Measurements from ENCODE around the gene PITPNC1. TPM values are rescaled to one million over a fixed set of nuclear protein-coding genes. Genes with fewer than 3 reads are reported as not detected.
"Not testable (repeated sequence)": the region's sequence is repeated elsewhere in the genome, so short reads cannot be mapped to it uniquely, and the experiment has no call there.

The PITPNC1 gene
- polyA plus RNA-seq, 3 donors = 17.7 to 21.5 (median 19.6) TPM

- no peak for DNase-seq
Measured at GRCh38 chr17:67484261-67484660, 107.2 kb downstream of the PITPNC1 start.

- DNase-seq = no peak
Measured at GRCh38 chr17:67485666-67486065, 108.6 kb downstream of the PITPNC1 start.

- no peak for DNase-seq
Measured at GRCh38 chr17:67487506-67487905, 110.4 kb downstream of the PITPNC1 start.

- no peak for DNase-seq
Measured at GRCh38 chr17:67488161-67488560, 111.1 kb downstream of the PITPNC1 start.

- no peak for DNase-seq
Measured at GRCh38 chr17:67488768-67489167, 111.7 kb downstream of the PITPNC1 start.

GRCh38 chr17:67489273-67489672, 112.2 kb downstream of the PITPNC1 start:
- DNase-seq = no peak

- no peak for DNase-seq
Measured at GRCh38 chr17:67490471-67490870, 113.4 kb downstream of the PITPNC1 start.

- DNase-seq = no peak
Measured at GRCh38 chr17:67491009-67491680, 114.1 kb downstream of the PITPNC1 start.

- DNase-seq = no peak
Measured at GRCh38 chr17:67491681-67492024, 114.6 kb downstream of the PITPNC1 start.

- DNase-seq = no peak
Measured at GRCh38 chr17:67492251-67492740, 115.2 kb downstream of the PITPNC1 start.

- no peak for DNase-seq
Measured at GRCh38 chr17:67492824-67493517, 115.9 kb downstream of the PITPNC1 start.

GRCh38 chr17:67493812-67494211, 116.7 kb downstream of the PITPNC1 start:
- no peak for DNase-seq

- DNase-seq = not testable (repeated sequence)
Measured at GRCh38 chr17:67495534-67495933, 118.5 kb downstream of the PITPNC1 start.

- no peak for DNase-seq
Measured at GRCh38 chr17:67496286-67496685, 119.2 kb downstream of the PITPNC1 start.

- DNase-seq = no peak
Measured at GRCh38 chr17:67499685-67500084, 122.6 kb downstream of the PITPNC1 start.

GRCh38 chr17:67500261-67500660, 123.2 kb downstream of the PITPNC1 start:
- DNase-seq = no peak

- no peak for DNase-seq
Measured at GRCh38 chr17:67500677-67501300, 123.7 kb downstream of the PITPNC1 start.

- no peak for DNase-seq
Measured at GRCh38 chr17:67502151-67502550, 125.1 kb downstream of the PITPNC1 start.

- DNase-seq = no peak
Measured at GRCh38 chr17:67503184-67503583, 126.1 kb downstream of the PITPNC1 start.

- no peak for DNase-seq
Measured at GRCh38 chr17:67503739-67504138, 126.7 kb downstream of the PITPNC1 start.

- DNase-seq = no peak
Measured at GRCh38 chr17:67504182-67504581, 127.1 kb downstream of the PITPNC1 start.

- DNase-seq = no peak
Measured at GRCh38 chr17:67506966-67507365, 129.9 kb downstream of the PITPNC1 start.

Measured in renal pelvis (tissue), 4 donors.